Upper lobe of left lung (tissue), 4 donors: ENCODE measurements around the gene TSPAN16.

Experiments used
- EP300 ChIP-seq, 4 donors: sonication (generic); formaldehyde crosslinking; IDR thresholded peaks; one replicate each; pipeline ENCODE4 v1.5.1; 2017; ENCODE audit warnings: antibody characterized with exemption in 4 of 4, control low read depth in 2 of 4
- POLR2A ChIP-seq, 4 donors: fragments of 450-650 bp; IDR thresholded peaks; one replicate each; pipeline ENCODE4 v1.5.1; 2016 to 2017; ENCODE audit warnings: antibody characterized with exemption in 4 of 4, mild to moderate bottlenecking in 2 of 4
- POLR2AphosphoS5 ChIP-seq, 2 donors: sonication (generic); formaldehyde crosslinking; IDR thresholded peaks; one replicate each; pipeline ENCODE4 v1.5.1; 2017; ENCODE audit warnings: antibody characterized with exemption in 2 of 2
- TF ChIP-seq, protein P1 (sequence below), 6 experiments: fragments of 450-650 bp in 4 of 6; fragments of 200-600 bp in 2 of 6; sonication (generic) in 2 of 6; IDR thresholded peaks; one replicate each; pipeline ENCODE4 v1.5.1; 2016 to 2019; ENCODE audit warnings: antibody characterized with exemption in 6 of 6

DNA sequence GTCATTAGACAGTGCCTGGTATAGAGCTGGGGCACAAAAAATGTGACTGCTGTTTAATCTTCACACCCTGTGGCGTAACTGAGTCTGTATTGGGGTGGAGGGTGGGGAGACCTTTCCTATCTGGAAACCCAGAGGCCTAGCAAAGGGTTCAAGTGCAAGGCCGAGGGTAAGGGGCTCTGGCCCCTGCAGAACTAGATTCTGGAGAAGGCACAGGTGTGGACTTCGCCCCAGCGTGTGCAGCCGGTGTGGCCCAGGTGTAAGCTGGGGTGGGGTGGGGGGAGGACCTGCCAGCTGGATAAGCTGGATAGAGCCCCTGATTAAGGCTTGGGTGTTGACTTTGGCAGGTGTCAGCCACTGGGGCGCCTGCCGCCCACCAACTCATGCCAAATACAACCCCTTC lies 42.2 kb downstream of the TSPAN16 start:
- TF ChIP-seq, protein P1, sequence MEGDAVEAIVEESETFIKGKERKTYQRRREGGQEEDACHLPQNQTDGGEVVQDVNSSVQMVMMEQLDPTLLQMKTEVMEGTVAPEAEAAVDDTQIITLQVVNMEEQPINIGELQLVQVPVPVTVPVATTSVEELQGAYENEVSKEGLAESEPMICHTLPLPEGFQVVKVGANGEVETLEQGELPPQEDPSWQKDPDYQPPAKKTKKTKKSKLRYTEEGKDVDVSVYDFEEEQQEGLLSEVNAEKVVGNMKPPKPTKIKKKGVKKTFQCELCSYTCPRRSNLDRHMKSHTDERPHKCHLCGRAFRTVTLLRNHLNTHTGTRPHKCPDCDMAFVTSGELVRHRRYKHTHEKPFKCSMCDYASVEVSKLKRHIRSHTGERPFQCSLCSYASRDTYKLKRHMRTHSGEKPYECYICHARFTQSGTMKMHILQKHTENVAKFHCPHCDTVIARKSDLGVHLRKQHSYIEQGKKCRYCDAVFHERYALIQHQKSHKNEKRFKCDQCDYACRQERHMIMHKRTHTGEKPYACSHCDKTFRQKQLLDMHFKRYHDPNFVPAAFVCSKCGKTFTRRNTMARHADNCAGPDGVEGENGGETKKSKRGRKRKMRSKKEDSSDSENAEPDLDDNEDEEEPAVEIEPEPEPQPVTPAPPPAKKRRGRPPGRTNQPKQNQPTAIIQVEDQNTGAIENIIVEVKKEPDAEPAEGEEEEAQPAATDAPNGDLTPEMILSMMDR (IDR thresholded peaks at IDR 0.05), result no peak
- TF ChIP-seq POLR2A (IDR thresholded peaks at IDR 0.05), result no peak
- TF ChIP-seq EP300 (IDR thresholded peaks at IDR 0.05), result no peak
- TF ChIP-seq POLR2AphosphoS5 (IDR thresholded peaks at IDR 0.05), result no peak
